Activated naive CD4-positive, alpha-beta T cell treated with anti-CD3 and anti-CD28 coated beads, Interleukin-2, amount 50 U/mL, for 72 hours (primary cell): Measurements from ENCODE around the gene KCNA10. TPM values are rescaled to one million over a fixed set of nuclear protein-coding genes. Genes with fewer than 3 reads are reported as not detected.

ENCODE experiments used
- ATAC-seq, 2 donors: fragments of 150-1000 bp; cut with Tn5 transposase; 2 replicates each; pipeline ENCODE4 v1.10.0; 2021; ENCODE audit warnings: mild to moderate bottlenecking in 2 of 2, moderate library complexity in 2 of 2
- DNase-seq, 2 donors: peaks; one replicate each; pipeline ENCODE4 v3.0.0; 2021 to 2022; ENCODE audit warnings: low spot score in 2 of 2
- H3K27ac Mint-ChIP-seq, 2 donors: one replicate each; pipeline ENCODE4 v1.8.0; 2022; ENCODE audit warnings: mild to moderate bottlenecking in 2 of 2, mixed read lengths in 2 of 2
- H3K36me3 Mint-ChIP-seq, 2 donors: one replicate each; pipeline ENCODE4 v1.8.0; 2022; ENCODE audit warnings: mixed read lengths in 2 of 2
- H3K9me3 Mint-ChIP-seq, 2 donors: one replicate each; pipeline ENCODE4 v1.8.0; 2022; ENCODE audit warnings: mixed read lengths in 2 of 2
- total RNA-seq, 2 donors: library from RNA; stranded (reverse); gene quantifications; one replicate each; pipeline ENCODE4 v1.2.3, GENCODE V29; 2022

Gene KCNA10
- total RNA-seq, 2 donors from 2014 or later: not detected

GRCh38 chr1:110476028-110476765 is 42.8 kb downstream of the KCNA10 start:
- DNase-seq (no peak), ATAC-seq (no peak)
- no peaks in the 10 kb centered on the region for H3K36me3 Mint-ChIP-seq
- no peaks in the 10 kb centered on the region for H3K9me3 Mint-ChIP-seq
- no peak overlapping the region for H3K27ac Mint-ChIP-seq

DNA sequence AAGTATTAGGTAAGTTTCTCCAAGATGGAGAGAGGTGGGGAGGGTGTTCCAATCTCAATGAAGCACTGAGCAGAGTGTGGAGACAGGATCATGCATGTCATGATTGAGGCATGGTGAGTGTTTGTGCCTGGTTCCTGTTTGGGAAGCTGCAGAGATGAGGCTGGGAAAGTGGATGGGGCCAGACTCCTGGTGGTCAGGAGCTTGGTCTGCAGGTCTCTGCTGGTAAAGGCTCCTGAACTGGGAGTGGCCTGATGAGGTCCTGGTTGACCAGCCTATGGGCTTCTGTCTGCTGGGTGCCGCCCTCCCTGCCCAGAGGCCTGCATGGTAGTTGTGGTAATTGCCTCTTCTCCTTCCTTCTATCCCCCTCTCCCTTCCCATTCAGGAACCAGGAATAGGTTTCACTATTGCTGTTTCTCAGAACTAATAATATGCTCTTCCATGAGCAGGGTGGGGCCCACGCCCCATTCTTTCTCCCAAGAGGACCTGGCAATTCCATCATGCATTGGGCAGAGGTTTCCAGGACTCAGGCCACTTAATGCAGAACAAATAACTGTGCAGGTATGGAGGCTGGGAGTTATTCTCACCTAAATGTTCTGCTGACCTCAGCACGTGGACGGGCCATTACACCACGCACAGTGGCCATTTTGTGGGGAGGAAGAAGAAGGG is 43.5 kb downstream of the KCNA10 start:
- H3K9me3 Mint-ChIP-seq: no peaks in the 10 kb centered on the region
- no peak for ATAC-seq

GRCh38 chr1:110474444-110474843 is 44.5 kb downstream of the KCNA10 start:
- no peaks in the 10 kb centered on the region for H3K9me3 Mint-ChIP-seq
- no peaks in the 10 kb centered on the region for H3K36me3 Mint-ChIP-seq
- no peak for DNase-seq
- ATAC-seq: no peak
- H3K27ac Mint-ChIP-seq: no peak overlapping the region

More for the DNA sequence above, 43.5 kb downstream of the KCNA10 start:
- Mint-ChIP-seq H3K27ac (no peak overlapping the region), H3K36me3 (no peaks in the 10 kb centered on the region)
- DNase-seq: no peak

- no peaks in the 10 kb centered on the region for H3K36me3 Mint-ChIP-seq
- ATAC-seq: no peak
These were observed 46.4 kb downstream of the KCNA10 start for GRCh38 chr1:110472546-110472945.

GRCh38 chr1:110471131-110471530 is 47.8 kb downstream of the KCNA10 start:
- DNase-seq: no peak
- Mint-ChIP-seq H3K9me3 (no peaks in the 10 kb centered on the region), H3K27ac (no peak overlapping the region), H3K36me3 (no peaks in the 10 kb centered on the region)
- ATAC-seq: no peak

More at GRCh38 chr1:110472546-110472945, 46.4 kb downstream of the KCNA10 start:
- Mint-ChIP-seq H3K27ac (no peak overlapping the region), H3K9me3 (no peaks in the 10 kb centered on the region)
- DNase-seq: no peak

Other genes with a start within 250 kb of the KCNA10 start
- 100 to 1,000 TPM in 1 of 2 donors, 10 to 100 TPM in 1; 71.0 to 173 TPM for gene RBM15, start 179.8 kb downstream of the KCNA10 start, total RNA-seq
- gene SLC16A4, start 128.1 kb downstream of the KCNA10 start, total RNA-seq: under 1 TPM; 0.45 to 0.87 TPM
- 100 to 1,000 TPM; 146 to 180 TPM for gene LAMTOR5, start 111.5 kb downstream of the KCNA10 start, total RNA-seq
- gene PROK1, start 68.0 kb downstream of the KCNA10 start, total RNA-seq: not detected
- under 1 TPM in 1 of 2 donors, not detected in 1; 0.76 TPM for gene KCNA2, start 87.2 kb upstream of the KCNA10 start, total RNA-seq
- gene KCNA3, start 155.8 kb upstream of the KCNA10 start, total RNA-seq: 10 to 100 TPM in 1 of 2 donors, 1 to 10 TPM in 1; 9.1 to 34.7 TPM